SH-SY5Y (cell line): Measurements from ENCODE around the gene PPP1R16B.

ENCODE experiments used
- GATA2 ChIP-seq: IDR thresholded peaks from 2 replicates; pipeline ENCODE4 v1.6.1; 2011; ENCODE audit warnings: mild to moderate bottlenecking, low read depth, low read length
- GATA3 ChIP-seq: IDR thresholded peaks from 2 replicates; pipeline ENCODE4 v1.6.1; 2011; ENCODE audit warnings: low read depth, mild to moderate bottlenecking, low read length, moderate library complexity

GRCh38 chr20:38787870-38788269 lies 17.6 kb upstream of the PPP1R16B start:
- TF ChIP-seq GATA2 (no peak), GATA3 (no peak)
